Thymus (tissue), 11 donors: Measurements from ENCODE around the gene INF2. TPM values are rescaled to one million over a fixed set of nuclear protein-coding genes. Genes with fewer than 3 reads are reported as not detected.

Experiments used
- DNase-seq, 9 donors: peaks; one replicate each; pipeline ENCODE4 v3.0.0-alpha.2; 2013; ENCODE audit warnings: low spot score in 9 of 9, low read depth in 6 of 9, missing footprints in 1 of 9
- H3K27ac ChIP-seq, 2 donors: one replicate each; pipeline ENCODE4 v1.5.1; 2013; ENCODE audit warnings: control low read depth in 1 of 2, low read depth in 1 of 2, low read length in 1 of 2, mild to moderate bottlenecking in 1 of 2, moderate library complexity in 1 of 2
- H3K27me3 ChIP-seq, 2 donors: one replicate each; pipeline ENCODE4 v1.5.1; 2013; ENCODE audit warnings: low read length in 1 of 2; ENCODE audit not compliant: control insufficient read depth in 2 of 2, insufficient read depth in 1 of 2
- H3K36me3 ChIP-seq, 2 donors: one replicate each; pipeline ENCODE4 v1.5.1; 2013; ENCODE audit warnings: low read length in 1 of 2, mild to moderate bottlenecking in 1 of 2, moderate library complexity in 1 of 2; ENCODE audit not compliant: control insufficient read depth in 2 of 2, insufficient read depth in 2 of 2
- H3K4me1 ChIP-seq, 2 donors: one replicate each; pipeline ENCODE4 v1.5.1; 2013; ENCODE audit warnings: low read length in 2 of 2; ENCODE audit not compliant: control insufficient read depth in 2 of 2, insufficient read depth in 2 of 2
- H3K4me3 ChIP-seq, 2 donors: one replicate each; pipeline ENCODE4 v1.5.1; 2013; ENCODE audit warnings: low read length in 2 of 2, control low read depth in 1 of 2, mild to moderate bottlenecking in 1 of 2
- H3K9me3 ChIP-seq, 2 donors: one replicate each; pipeline ENCODE4 v1.5.1; 2013; ENCODE audit warnings: low read length in 1 of 2, mild to moderate bottlenecking in 1 of 2; ENCODE audit not compliant: control insufficient read depth in 2 of 2, insufficient read depth in 1 of 2
- WGBS: extraction: QIAGEN DNeasy Blood & Tissue Kit; methylation state at CpG from one replicate; pipeline ENCODE4 v1.1.7; 2013; 5-methylcytosine and 5-hydroxymethylcytosine counted together
- polyA plus RNA-seq: library from polyadenylated mRNA; stranded (reverse); fragments of 200-250 nt; gene quantifications from one replicate; pipeline ENCODE4 v1.2.3, GENCODE V29; 2013
- total RNA-seq: library from RNA; stranded (reverse); fragments of 120-200 nt; gene quantifications from one replicate; pipeline ENCODE4 v1.2.4, GENCODE V29; 2013
- donor health status: healthy.

Gene INF2
- total and polyA plus RNA-seq, 2 donors: 8.7 to 57.9 TPM

DNA sequence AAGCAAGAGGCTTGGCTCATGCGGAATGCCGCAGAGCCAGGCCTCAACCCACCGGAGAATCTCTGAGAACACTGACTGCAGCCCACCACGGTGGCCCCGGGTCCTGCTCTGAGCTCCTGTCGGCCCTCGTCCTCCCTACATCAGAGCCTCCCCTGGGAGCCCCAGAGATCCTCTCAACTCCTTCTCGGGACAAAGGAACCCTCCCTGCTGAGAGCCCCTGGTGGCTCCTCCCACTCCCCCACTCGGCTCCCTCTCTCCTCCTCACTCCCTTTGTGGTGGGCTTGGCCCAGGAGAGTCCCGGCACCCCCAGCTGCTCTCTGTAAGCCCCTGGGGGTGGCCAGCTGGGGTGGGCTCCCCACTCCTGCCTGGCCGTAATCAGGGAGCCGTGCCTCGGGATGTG, 11.1 kb upstream of the INF2 start:
- Histone ChIP-seq H3K4me1 (peaks cover 13 to 45% of the 10 kb centered on the region in 2 donors), H3K4me3 (peak overlapping the region; percentile 50 to 64)

DNA sequence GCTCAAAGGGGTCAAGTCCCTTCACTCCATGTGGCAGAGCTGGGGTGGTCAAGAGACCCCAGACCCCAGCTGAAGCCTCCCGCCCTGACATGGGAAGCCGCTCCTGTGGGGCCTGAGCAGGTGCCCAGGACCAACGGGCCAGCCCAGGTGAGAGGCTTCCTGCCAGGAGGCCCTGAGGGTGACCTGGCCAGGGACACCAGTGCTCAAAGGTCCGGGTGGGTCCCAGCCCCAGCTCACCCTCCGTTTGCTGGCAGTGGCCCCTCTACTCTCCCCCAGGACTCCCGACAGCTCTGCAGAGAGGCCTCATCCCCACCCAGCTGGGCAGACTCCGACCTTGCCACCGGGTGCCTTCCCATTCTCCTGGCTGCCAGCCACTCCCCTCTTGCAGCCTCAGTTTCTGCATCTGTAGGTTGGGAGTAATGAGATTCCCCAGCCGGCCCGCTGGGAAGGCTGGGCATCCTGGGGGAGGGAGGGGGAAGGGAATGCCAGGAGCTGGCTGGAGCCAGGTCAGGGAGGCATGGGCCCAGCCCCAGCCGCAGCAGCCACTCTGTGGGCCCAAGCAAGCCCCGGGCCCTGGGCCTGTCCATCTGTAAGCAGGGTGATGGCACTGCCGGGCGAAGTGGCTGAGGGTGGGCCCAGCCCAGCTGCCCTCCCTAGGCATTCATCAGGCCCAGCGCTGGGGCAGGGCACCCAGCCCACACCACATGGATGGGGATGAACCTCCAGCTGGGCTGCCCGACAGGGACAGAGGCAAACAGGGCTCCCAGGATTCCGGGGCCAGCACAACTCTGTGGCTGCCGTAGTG, 10.3 kb upstream of the INF2 start:
- no peak overlapping the region for H3K4me3 ChIP-seq

More for the DNA sequence above, 11.1 kb upstream of the INF2 start:
- H3K9me3 ChIP-seq: no peaks in the 10 kb centered on the region
- WGBS: 11% methylated on average over 13 of the region's 13 CpGs
- peaks cover 0 to 19% of the 10 kb centered on the region in 2 donors for H3K27me3 ChIP-seq
- H3K36me3 ChIP-seq: no peaks in the 10 kb centered on the region
- no peak for DNase-seq
- peak overlapping the region in 1 of 2 donors; percentile 57 for H3K27ac ChIP-seq

DNA sequence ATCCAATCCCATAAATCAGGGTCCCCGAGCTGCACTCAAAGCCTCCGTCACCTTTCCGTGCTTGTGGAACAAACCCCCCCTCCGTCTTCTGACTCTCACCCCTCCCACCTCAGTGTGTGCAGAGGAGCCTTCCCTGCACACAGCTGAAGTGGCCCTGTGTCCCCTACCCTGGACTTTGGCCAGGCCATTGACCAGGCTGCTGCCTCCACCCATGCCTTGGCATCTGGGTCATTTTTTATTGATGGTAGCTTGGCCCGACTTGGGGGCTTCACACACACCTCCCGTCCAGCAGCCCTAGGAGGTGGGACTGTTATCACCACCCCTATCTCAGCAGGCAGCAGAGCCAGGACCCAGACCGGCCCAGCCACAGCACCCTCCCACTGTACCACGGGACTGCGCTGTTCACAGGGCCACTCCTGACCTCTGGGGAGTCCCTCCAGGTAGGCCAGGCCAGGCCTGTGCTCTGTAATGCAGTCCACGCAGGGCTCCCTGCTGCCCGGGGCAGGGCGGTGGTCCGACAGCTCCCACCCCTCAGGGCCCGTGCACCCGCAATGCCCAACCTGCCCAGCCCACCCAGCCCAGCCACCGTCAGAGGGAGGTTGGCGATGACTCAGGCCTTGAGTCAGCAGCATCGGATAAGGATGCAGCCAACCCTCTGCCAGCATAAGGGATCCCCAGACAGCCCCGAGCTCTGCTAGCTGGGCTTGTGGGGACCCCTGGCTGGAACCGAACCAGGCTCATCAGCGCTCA, 9.2 kb upstream of the INF2 start:
- H3K27ac ChIP-seq: no peak overlapping the region
- peaks cover 0 to 19% of the 10 kb centered on the region in 2 donors for H3K27me3 ChIP-seq
- no peak overlapping the region for H3K4me3 ChIP-seq
- H3K9me3 ChIP-seq: no peaks in the 10 kb centered on the region
- no peaks in the 10 kb centered on the region for H3K36me3 ChIP-seq
- peaks cover 13 to 48% of the 10 kb centered on the region in 2 donors for H3K4me1 ChIP-seq
- WGBS: 94% methylated on average over 21 of the region's 21 CpGs
- DNase-seq: no peak

More for the DNA sequence above, 10.3 kb upstream of the INF2 start:
- H3K9me3 ChIP-seq: no peaks in the 10 kb centered on the region
- H3K4me1 ChIP-seq: peaks cover 13 to 45% of the 10 kb centered on the region in 2 donors
- H3K36me3 ChIP-seq: no peaks in the 10 kb centered on the region
- H3K27me3 ChIP-seq: peaks cover 0 to 19% of the 10 kb centered on the region in 2 donors
- no peak for DNase-seq
- WGBS: 93% methylated on average over 18 of the region's 18 CpGs
- H3K27ac ChIP-seq: no peak overlapping the region

DNA sequence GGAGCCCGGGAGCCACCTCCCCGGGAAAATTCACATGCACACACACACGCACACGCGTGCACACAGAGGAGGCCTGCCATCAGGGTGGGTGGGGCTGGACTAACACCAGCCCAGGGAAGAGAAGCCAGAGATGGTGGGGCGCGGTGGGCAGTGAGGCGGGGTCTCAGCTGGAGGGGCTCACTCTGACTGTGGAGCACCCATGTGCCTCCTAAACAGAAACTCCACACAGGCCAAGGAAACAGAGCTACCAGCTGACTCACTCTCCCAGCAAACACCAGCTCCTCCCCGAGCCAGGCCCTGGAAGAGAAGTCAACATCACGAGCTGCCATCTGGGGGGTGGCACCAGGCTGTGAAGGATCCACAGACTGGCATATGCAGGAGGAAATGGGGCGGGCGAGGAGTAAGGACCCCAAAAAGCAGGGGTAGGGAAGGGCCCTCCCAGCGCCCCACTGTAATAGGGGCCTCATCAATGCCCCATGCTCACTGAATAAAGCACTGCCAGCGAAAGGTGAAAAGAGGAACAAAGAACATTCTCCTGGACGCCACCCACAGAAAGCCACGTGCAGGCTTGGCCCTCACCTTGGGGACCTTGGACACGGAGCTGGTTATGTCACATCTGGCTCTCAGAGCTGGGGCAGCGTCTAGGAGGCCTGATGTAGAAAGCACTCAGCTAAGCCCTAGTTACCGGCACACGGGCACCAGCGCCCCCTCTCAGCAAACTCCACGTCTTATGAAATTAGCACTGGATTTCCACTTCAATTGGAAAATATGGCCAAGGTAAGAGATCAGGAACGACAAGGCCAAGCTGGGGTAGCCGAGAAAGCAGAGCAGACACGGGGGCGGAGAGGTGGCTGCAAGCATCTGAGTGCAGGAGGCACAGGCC, 8.4 kb upstream of the INF2 start:
- Histone ChIP-seq H3K36me3 (no peaks in the 10 kb centered on the region), H3K27me3 (peaks cover 0 to 19% of the 10 kb centered on the region in 2 donors), H3K27ac (no peak overlapping the region), H3K4me1 (peaks cover 13 to 49% of the 10 kb centered on the region in 2 donors), H3K9me3 (no peaks in the 10 kb centered on the region), H3K4me3 (no peak overlapping the region)
- DNase-seq: no peak
- WGBS: 71% methylated on average over 26 of the region's 26 CpGs

DNA sequence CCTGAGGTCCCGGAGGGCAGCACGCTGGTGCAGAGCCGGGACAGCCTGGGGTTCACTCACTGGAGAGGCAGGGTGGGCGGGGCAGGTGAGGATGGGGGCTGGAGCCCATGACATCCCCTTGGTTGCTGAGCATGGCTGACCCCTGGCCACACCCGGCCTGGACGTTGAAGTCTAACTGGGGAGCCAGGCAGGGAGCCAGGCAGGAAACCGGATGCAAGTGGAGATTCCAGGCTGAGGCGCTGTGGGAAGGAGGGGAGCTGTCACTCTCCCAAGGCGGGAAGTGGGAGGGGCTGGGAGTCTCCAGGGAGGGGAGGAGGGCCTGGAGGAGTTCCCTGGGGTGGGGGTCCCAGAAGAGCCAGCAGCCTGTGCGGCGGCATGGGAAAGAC, 7.7 kb upstream of the INF2 start:
- H3K36me3 ChIP-seq: no peaks in the 10 kb centered on the region
- 92% methylated on average over 11 of the region's 11 CpGs for WGBS
- no peak overlapping the region for H3K4me3 ChIP-seq
- peaks cover 14 to 46% of the 10 kb centered on the region in 2 donors for H3K4me1 ChIP-seq
- H3K27ac ChIP-seq: no peak overlapping the region
- peaks cover 0 to 16% of the 10 kb centered on the region in 2 donors for H3K27me3 ChIP-seq
- no peak for DNase-seq
- H3K9me3 ChIP-seq: no peaks in the 10 kb centered on the region

DNA sequence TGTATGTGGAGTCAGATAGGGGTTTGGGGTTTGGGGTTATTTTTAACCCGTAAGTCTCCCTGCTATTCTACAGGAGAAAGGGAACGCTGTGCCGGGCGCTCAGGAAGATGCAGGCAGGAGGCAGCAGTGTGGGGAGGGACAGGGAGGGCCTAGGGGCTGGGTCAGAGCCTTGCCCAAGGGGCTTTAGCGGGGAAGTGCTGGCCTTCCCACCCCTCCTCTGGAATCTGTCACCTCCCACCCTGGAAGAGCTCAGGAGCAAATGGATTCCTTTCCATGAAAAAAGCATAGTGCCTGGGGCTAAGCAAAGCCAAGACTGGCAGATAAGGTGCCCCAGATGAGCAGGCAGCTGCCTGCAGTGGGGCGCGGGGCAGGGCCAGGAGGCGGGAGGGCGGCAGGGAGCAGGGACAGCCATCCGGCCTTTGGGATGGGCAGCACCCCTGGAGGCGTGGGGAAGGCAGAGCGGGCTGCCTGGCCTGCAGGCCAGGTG, 7.3 kb upstream of the INF2 start:
- no peak overlapping the region for H3K27ac ChIP-seq
- peaks cover 16 to 46% of the 10 kb centered on the region in 2 donors for H3K4me1 ChIP-seq
- no peaks in the 10 kb centered on the region for H3K36me3 ChIP-seq
- no peak for DNase-seq
- H3K9me3 ChIP-seq: no peaks in the 10 kb centered on the region
- H3K4me3 ChIP-seq: no peak overlapping the region
- WGBS: 94% methylated on average over 12 of the region's 12 CpGs
- H3K27me3 ChIP-seq: peaks cover 0 to 12% of the 10 kb centered on the region in 2 donors

DNA sequence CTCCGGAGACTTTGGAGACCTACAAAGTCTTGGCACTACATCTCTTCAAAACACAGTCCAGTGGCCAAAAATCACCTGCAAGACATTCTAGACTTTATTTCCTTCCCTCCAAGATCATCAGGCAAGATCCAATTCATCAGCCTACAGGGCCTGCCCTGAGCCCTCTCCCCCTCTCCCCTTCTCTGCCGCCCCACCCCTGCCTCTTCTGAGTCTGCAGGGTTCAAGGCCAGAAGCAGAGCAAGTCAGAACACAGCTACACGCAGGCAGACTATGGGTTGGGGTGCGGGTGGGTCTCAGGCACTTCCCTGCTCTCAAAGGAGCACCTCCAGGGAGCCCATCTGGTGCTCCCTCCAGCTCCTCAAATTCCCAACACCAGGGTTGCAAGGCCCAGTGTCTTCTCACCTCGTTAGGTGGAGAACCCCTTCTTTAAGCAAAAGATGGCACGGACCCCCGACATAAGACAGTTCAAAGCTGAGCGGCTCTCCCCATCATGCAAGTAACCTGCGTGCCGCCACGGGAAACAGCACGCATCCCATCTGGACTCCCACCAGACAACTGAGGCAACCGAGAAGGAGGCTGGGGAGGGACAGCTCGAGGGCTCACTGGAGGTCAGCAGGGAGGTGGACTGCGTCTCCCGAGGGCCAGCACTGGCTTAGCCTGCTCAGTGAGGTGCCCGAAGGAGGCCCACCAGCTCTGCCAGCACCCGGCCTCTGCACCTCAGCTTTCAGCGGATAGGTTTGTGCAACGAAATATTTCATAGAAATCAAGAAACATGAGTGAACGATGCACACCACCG, 5.6 kb upstream of the INF2 start:
- H3K4me3 ChIP-seq: no peak overlapping the region
- 95% methylated on average over 22 of the region's 22 CpGs for WGBS
- peaks cover 0 to 4% of the 10 kb centered on the region in 2 donors for H3K27me3 ChIP-seq
- no peak for DNase-seq
- H3K36me3 ChIP-seq: no peaks in the 10 kb centered on the region
- H3K27ac ChIP-seq: no peak overlapping the region
- no peaks in the 10 kb centered on the region for H3K9me3 ChIP-seq
- H3K4me1 ChIP-seq: peaks cover 13 to 46% of the 10 kb centered on the region in 2 donors

DNA sequence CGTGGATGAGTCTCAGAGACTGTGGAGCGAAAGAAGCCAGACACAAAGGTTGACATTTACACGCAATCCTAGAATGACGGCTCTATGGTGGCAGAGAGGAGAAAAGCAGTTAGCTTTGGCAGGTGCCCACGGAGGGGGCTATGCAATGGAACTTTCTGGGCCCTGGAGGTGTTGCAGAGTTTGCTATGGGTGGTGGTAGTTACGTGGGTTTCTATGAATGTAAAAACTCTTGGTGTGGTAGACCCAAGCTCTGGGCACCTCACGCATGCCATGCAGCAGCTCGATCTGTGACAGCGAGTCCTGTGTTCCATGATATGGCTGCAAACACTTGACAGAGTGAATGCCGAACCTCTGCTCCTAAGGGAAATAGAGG, 5.0 kb upstream of the INF2 start:
- H3K27me3 ChIP-seq: peaks cover 0 to 8% of the 10 kb centered on the region in 2 donors
- no peaks in the 10 kb centered on the region for H3K9me3 ChIP-seq
- no peak for DNase-seq
- no peak overlapping the region for H3K27ac ChIP-seq
- no peaks in the 10 kb centered on the region for H3K36me3 ChIP-seq
- WGBS: 95% methylated on average over 10 of the region's 10 CpGs
- peaks cover 13 to 45% of the 10 kb centered on the region in 2 donors for H3K4me1 ChIP-seq
- H3K4me3 ChIP-seq: no peak overlapping the region
